GM12873 (cell line): ENCODE data around the gene SCRN1.

Experiments
- CTCF ChIP-seq: IDR thresholded peaks from 2 replicates; pipeline ENCODE4 v1.5.1; 2012; ENCODE audit warnings: low read depth, mild to moderate bottlenecking, moderate library complexity, low read length, control low read depth; ENCODE audit not compliant: insufficient read depth; ENCODE audit errors: missing control alignments

SCRN1 gene

GRCh38 chr7:29878081-29878688 is 111.4 kb downstream of the SCRN1 start:
- peak; percentile 55 for TF ChIP-seq CTCF

GRCh38 chr7:29877196-29877595 is 112.4 kb downstream of the SCRN1 start:
- TF ChIP-seq CTCF, result no peak

DNA sequence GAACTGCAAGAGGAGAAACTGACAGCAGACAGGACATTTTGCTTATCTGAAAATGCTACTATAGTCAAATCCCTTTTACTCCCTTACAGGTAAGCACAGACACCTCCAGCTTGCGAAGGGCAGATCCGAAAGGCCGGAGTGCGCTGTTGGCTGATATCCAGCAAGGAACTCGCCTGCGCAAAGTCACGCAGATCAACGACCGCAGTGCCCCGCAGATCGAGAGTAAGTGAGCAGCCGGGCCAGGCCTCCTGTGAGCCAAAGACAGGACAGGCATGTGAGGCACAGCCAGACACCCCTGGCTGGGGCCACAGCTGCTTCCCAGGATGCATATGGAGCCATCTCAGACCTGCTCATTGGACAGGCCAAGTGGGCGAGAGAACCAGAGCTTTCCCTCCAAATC is 113.9 kb downstream of the SCRN1 start:
- TF ChIP-seq CTCF, result no peak

GRCh38 chr7:29873644-29874294 is 115.8 kb downstream of the SCRN1 start:
- TF ChIP-seq CTCF, result no peak

DNA sequence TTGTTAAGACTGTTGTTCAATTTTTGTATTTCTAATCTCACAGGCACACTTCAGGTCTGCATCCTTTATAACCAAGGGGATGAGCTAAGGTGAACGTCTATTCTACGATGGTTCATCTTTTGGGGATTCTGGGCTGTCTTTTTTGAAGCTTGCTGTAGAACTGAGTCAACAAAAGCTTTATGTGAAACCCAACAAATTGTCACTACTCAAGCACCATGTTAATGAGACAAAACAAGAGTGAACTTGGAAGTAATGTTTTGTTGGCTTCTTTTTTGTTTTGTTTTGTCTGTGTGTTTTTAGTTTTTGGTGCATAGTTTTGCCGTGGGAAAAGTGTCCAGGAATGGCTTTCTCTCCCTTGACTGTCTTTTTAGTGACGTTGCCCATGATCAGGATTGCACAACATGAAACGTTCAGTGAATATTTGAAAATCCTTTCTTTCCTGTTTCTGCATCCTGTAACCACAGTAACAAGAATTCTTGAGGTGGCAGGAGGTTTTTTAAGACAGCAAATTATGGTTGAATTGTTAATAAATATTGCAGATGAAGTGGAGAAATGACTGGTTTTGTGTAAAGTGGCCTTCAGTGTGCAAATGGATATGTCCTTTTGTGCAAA is 117.7 kb downstream of the SCRN1 start:
- TF ChIP-seq CTCF, result no peak
